CD4-positive, alpha-beta T cell treated with Interleukin-10 for 1 hour (primary cell): Measurements from ENCODE around the gene MRFAP1L1.
A peak's percentile ranks its signal among the peaks of the same experiment; 100 is the strongest.

Experiments
- DNase-seq: peaks from one replicate; pipeline ENCODE4 v3.0.0-alpha.2; 2020

MRFAP1L1 gene

DNA sequence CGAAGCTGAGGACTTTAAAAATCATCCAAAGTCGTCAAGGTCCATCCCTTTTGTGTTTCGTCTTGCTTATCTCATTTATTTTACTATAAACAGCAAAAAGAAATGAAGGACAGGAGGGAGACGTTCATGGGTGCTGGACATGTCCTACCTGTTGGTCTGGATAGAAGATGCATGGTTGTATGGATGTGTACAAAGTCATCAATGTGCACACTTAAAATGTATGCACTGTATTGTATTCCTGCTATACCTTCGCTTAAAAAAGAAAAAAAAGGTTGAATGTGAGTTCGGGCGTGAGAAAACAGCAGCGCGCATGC lies 6.0 kb upstream of the MRFAP1L1 start:
- DNase-seq, result no peak

GRCh38 chr4:6714954-6715353 lies 5.3 kb upstream of the MRFAP1L1 start:
- DNase-seq, result no peak

- DNase-seq, result no peak
These were observed 1.3 kb upstream of the MRFAP1L1 start for GRCh38 chr4:6710996-6711395.

- DNase-seq, result no peak
These were observed 617 bp upstream of the MRFAP1L1 start for GRCh38 chr4:6710282-6710681.

- DNase-seq, result no peak
These were observed 3.5 kb downstream of the MRFAP1L1 start for GRCh38 chr4:6706173-6706572.

DNA sequence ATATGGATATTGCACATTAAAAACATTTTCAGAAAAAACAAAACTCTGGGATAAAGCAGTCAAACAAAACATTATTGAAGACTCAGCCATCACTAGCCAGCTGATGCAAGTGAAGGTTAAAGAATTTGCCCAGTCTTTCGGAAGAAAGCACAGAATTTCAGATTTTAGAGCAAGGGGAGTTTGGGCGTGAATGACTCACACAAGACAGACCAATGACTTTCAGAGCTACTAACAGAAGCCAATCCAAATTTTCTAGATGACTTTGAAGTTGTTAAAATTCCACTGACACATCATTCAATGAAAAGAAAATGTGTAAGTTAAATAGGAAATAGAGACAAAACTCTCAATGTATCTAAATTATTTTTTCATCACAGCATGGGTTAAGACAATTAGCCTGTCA lies 4.0 kb downstream of the MRFAP1L1 start:
- no peak for DNase-seq

- DNase-seq, result no peak
These were observed 5.9 kb downstream of the MRFAP1L1 start for GRCh38 chr4:6703786-6704185.

DNA sequence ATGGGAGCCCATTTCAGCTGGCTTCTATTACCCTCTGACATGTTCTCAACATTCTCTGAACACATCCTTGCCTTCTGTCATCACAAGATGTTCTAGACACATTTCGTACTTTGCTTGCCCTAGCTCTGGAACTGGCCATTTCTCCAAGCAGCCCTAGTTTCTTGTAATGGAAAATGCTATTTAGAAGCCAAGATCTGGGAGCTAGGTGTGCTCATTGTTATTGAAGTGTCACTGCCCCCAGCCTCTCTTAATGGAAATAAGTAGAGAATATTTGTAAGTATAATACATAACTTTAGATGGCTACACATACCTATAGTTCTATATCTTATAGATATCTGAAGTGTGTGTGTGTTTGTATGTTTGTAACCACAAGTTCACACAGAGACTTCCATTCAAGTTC lies 6.9 kb downstream of the MRFAP1L1 start:
- DNase-seq, result no peak

GRCh38 chr4:6701371-6701770 lies 8.3 kb downstream of the MRFAP1L1 start:
- peak; percentile 58 for DNase-seq

DNA sequence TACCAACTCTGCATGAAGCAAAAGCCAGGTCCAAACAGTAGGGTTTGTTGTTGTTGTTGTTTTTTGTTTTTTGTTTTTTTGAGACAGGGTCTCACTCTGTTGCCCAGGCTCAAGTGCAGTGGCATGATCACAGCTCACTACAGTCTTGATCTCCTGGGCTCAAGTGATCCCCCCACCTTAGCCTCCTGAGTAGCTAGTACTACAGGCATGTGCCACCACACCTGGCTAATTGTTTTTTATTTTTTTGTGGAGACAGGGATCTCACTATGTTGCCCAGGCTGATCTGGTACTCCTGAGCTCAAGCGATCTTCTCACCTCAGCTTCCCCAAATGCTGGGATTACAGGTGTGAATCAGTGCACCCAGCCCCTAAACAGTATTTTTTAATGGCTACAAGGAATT lies 9.8 kb downstream of the MRFAP1L1 start:
- DNase-seq, result no peak

- no peak for DNase-seq
These were observed 10.3 kb downstream of the MRFAP1L1 start for GRCh38 chr4:6699388-6699787.

GRCh38 chr4:6697131-6697530 lies 12.5 kb downstream of the MRFAP1L1 start:
- no peak for DNase-seq

GRCh38 chr4:6696611-6697010 lies 13.1 kb downstream of the MRFAP1L1 start:
- DNase-seq, result no peak

- peak; percentile 73 for DNase-seq
These were observed 13.7 kb downstream of the MRFAP1L1 start for GRCh38 chr4:6695660-6696610.

DNA sequence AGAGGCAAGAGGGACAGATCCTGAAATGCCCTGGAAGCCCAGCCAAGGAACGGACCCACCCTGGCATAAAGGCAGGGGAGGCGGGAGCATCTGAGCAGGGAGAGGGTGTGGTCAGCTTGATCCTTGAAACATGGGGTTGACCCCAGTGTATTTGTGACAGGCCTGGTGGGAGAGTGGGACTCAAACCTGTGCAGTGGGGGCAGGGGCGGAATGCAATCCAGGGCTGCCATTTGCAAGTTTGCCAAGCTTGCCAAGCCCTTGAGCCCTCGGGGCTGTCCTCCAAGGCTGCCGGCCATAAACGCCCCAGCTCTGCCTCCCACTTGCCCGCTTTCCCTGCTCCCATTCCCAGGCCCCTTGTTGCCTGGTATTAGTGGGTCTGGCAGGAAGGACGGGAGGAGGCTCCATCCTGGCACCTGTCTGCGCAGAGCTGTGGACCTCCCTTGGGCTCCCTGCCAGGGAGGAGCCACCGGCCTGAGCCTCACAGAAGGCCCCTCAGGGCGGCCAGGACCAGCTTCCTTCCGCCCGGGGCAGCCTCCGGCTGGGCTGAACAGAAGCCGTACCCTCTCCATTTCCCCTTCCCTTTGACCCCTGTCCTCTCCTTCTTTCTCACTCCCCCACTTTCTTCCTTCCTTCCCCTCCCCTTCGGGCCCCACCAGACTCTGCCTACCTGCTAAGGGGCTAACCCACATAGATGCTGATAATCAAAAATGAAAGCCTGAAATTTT lies 15.3 kb downstream of the MRFAP1L1 start:
- peak; percentile 40 for DNase-seq

GRCh38 chr4:6693231-6694176 lies 16.2 kb downstream of the MRFAP1L1 start, which contains the start of gene S100P:
Gene S100P (plus strand): TSS chr4:6693878. CDS start chr4:6693933, 55 bp downstream.
- DNase-seq, result no peak

DNA sequence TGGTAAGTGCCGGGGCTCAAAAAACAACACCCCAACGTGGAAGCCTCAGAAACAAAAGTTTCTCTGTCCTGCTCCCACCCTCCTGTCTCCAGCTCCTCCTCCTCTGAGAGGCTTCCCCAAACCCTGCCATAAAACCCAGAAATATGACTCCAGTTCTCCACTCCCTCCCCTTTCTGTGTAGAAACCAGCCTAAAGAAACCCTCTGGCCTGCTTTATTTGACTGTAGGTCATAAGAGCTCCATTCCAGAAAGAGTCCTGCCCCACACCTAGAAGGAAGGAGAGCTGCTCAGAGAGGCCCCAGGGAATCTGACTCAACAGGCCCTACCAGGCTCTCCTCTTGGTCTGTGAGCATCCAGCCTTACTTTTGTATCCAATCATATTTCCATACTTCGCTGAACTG lies 16.9 kb downstream of the MRFAP1L1 start:
- no peak for DNase-seq

- no peak for DNase-seq
These were observed 17.3 kb downstream of the MRFAP1L1 start for GRCh38 chr4:6692379-6692778.

DNA sequence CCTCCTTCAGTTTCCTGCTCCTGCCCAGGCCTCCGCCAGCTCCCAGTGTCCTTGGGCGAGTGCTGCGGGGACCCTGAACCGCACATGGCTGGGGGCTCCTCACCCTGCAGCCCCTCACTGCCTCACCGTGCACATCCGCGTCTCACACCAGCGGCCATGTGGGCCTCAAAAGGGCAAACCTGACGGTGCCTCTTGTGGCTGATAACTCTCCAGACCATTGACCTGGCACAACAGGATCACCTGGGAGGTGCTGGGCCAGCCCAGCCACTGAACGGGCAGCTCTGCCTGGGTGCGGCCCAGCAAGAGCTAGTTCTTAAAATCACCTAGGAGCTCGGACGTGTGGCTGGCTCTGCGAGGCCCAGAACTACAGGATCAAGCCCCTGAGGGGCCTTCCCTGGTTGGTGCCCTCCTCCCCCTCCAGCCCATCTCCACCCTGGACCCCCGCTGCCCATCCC lies 20.1 kb downstream of the MRFAP1L1 start:
- DNase-seq, result peak; percentile 14

- peak; percentile 70 for DNase-seq
These were observed 20.7 kb downstream of the MRFAP1L1 start for GRCh38 chr4:6688879-6689505.

DNA sequence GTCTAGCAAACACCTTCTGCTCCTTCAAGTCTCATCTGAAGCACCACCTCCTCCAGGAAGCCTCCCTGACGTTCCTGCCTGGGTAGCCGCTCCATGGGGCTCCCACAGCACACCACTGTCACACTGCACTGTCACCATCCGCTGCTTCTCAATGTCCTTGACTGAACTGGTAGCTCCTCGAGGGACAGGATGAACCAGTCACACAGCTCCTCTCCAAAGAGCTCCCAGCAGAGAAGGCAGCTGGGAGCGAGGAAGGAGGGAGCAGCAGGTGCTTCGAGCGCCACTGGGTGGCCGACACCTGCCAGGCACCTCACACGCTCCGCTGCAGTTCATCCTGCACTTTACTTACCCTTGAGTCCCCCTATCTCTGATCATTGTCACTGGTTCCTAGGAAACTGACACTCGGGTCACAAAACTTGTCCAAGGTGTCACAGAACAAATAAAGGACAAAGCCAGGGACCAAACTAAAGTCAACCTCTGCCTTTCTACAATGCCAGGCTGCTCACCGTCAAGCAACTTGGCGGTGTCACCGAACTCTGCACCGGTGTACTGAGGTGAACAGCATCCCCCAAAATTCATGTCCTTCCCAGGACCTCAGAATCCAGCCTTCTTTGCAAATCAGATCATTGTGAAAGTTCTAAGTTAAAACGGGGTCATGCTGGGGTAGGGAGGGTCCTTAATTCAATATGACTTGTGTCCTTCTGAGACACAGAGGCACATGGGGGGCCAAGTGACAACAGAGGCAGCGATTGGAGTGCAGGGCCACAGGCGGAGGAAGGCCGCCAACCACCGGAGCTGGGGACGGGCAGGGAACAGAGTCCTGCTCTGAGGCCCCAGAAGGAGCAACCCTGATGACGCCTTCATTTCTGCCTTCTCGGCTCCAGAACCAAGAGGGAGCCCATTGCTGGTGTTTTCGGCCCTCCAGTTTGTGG lies 21.5 kb downstream of the MRFAP1L1 start:
- no peak for DNase-seq
